H1 (cell line): Measurements from ENCODE around the gene ESRRB. TPM values are rescaled to one million over a fixed set of nuclear protein-coding genes. Genes with fewer than 3 reads are reported as not detected.

Experiments
- CTCF ChIA-PET: fragments of 300-600 bp; sonication (Branson Sonifier 250); formaldehyde crosslinking; loops from one replicate; lab custom pipeline; 2021; ENCODE audit not compliant: partially characterized antibody; lab: Charles Lee
- POLR2A ChIA-PET: fragments of 300-600 bp; sonication (Branson Sonifier 250); formaldehyde crosslinking; loops from one replicate; lab custom pipeline; 2021; ENCODE audit warnings: inconsistent platforms; ENCODE audit not compliant: partially characterized antibody; lab: Charles Lee
- DNase-seq, 2 experiments: peaks; one replicate each; pipeline versions ENCODE4 v3.0.0 to v3.0.0-alpha.2; 2010 to 2022; ENCODE audit warnings: low spot score in 2 of 2, low read depth in 1 of 2, mixed read lengths in 1 of 2
- FAIRE-seq: peaks from 2 replicates; lab custom pipeline; 2011; peaks lifted over from hg19 to GRCh38; lab: Jason Lieb, UNC
- H2AFZ ChIP-seq: 2 replicates; pipeline ENCODE4 v1.8.1; 2012; ENCODE audit warnings: low read length, inconsistent platforms
- H2AK5ac ChIP-seq: 2 replicates; pipeline ENCODE4 v1.6.1; 2013; ENCODE audit warnings: low read depth, low read length
- H2BK120ac ChIP-seq: replicated peaks from 2 replicates; pipeline ENCODE3; 2013; ENCODE audit warnings: low read depth, low read length, inconsistent platforms
- H2BK12ac ChIP-seq: 2 replicates; pipeline ENCODE4 v1.6.1; 2013; ENCODE audit warnings: low read depth, low read length
- H2BK15ac ChIP-seq: 2 replicates; pipeline ENCODE4 v1.6.1; 2013; ENCODE audit warnings: low read length
- H2BK20ac ChIP-seq: 2 replicates; pipeline ENCODE4 v1.6.1; 2013; ENCODE audit warnings: low read length
- H2BK5ac ChIP-seq: 2 replicates; pipeline ENCODE4 v1.6.1; 2013; ENCODE audit warnings: low read depth, low read length
- H3K14ac ChIP-seq: 2 replicates; pipeline ENCODE4 v1.6.1; 2013; ENCODE audit warnings: inconsistent platforms; ENCODE audit not compliant: insufficient read length
- H3K18ac ChIP-seq: 2 replicates; pipeline ENCODE4 v1.6.1; 2013; ENCODE audit warnings: low read length; ENCODE audit errors: extremely low read depth
- H3K23ac ChIP-seq: 2 replicates; pipeline ENCODE4 v1.6.1; 2013; ENCODE audit warnings: inconsistent platforms; ENCODE audit not compliant: insufficient read length
- H3K23me2 ChIP-seq: 2 replicates; pipeline ENCODE4 v1.6.1; 2013; ENCODE audit warnings: low read depth, low read length
- H3K27ac ChIP-seq: 2 replicates; pipeline ENCODE4 v1.6.1; 2011; ENCODE audit warnings: low read depth, low read length, inconsistent platforms
- H3K27me3 ChIP-seq, 4 experiments: replicated peaks in 1 of 4; 1 replicate in 1 of 4; 2 replicates in 3 of 4; pipeline versions ENCODE4 v1.6.1 to v1.8.1; 2011 to 2013; ENCODE audit warnings: low read length in 3 of 4, mild to moderate bottlenecking in 3 of 4, inconsistent platforms in 2 of 4, mixed read lengths in 2 of 4, moderate library complexity in 1 of 4; ENCODE audit not compliant: control insufficient read depth in 3 of 4, insufficient read depth in 3 of 4; ENCODE audit errors: extremely low read depth in 1 of 4
- H3K36me3 ChIP-seq, 4 experiments: 2 replicates each; pipeline versions ENCODE4 v1.6.1 to v1.8.1; 2011 to 2013; ENCODE audit warnings: mild to moderate bottlenecking in 4 of 4, low read length in 3 of 4, moderate library complexity in 2 of 4, control low read depth in 1 of 4, inconsistent platforms in 1 of 4; ENCODE audit not compliant: insufficient read depth in 4 of 4, control insufficient read depth in 2 of 4
- H3K4ac ChIP-seq: replicated peaks from 2 replicates; pipeline ENCODE3; 2013; ENCODE audit warnings: low read length, low read depth, mixed read lengths, inconsistent platforms; ENCODE audit not compliant: insufficient read length
- H3K4me1 ChIP-seq, 4 experiments: replicated peaks in 1 of 4; 1 replicate in 1 of 4; 2 replicates in 3 of 4; pipeline versions ENCODE4 v1.6.1 to v1.8.1; 2011 to 2013; ENCODE audit warnings: low read length in 3 of 4, inconsistent platforms in 2 of 4, mixed read lengths in 1 of 4; ENCODE audit not compliant: insufficient read depth in 4 of 4, control insufficient read depth in 3 of 4
- H3K4me2 ChIP-seq, 2 experiments: 2 replicates each; pipeline versions ENCODE4 v1.6.1 to v1.8.1; 2011 to 2013; ENCODE audit warnings: low read depth in 2 of 2, low read length in 2 of 2, control low read depth in 1 of 2, inconsistent platforms in 1 of 2, mild to moderate bottlenecking in 1 of 2; ENCODE audit not compliant: insufficient read depth in 1 of 2
- H3K4me3 ChIP-seq, 4 experiments: fragments of 200-600, 300-600 bp in 1 of 4; sonication (generic), shearing (Covaris generic), sonication (Bioruptor Twin) in 1 of 4; 2 replicates each; pipeline versions ENCODE4 v1.5.1 to v1.8.1; 2011 to 2016; ENCODE audit warnings: low read length in 4 of 4, low read depth in 3 of 4, control low read depth in 2 of 4, inconsistent platforms in 2 of 4, mild to moderate bottlenecking in 2 of 4, mixed read lengths in 1 of 4, moderate library complexity in 1 of 4; ENCODE audit not compliant: insufficient read depth in 2 of 4; ENCODE audit errors: extremely low read depth in 1 of 4
- H3K56ac ChIP-seq: replicated peaks from 2 replicates; pipeline ENCODE3; 2013; ENCODE audit warnings: low read depth, mild to moderate bottlenecking, mixed read lengths, low read length, inconsistent platforms; ENCODE audit not compliant: insufficient read length
- H3K79me1 ChIP-seq: 2 replicates; pipeline ENCODE4 v1.6.1; 2013; ENCODE audit warnings: low read depth, low read length, control low read depth
- H3K79me2 ChIP-seq, 2 experiments: 2 replicates each; pipeline versions ENCODE4 v1.6.1 to v1.8.1; 2012 to 2013; ENCODE audit warnings: low read length in 2 of 2, mild to moderate bottlenecking in 2 of 2, inconsistent platforms in 1 of 2; ENCODE audit not compliant: insufficient read depth in 2 of 2, control insufficient read depth in 1 of 2
- H3K9ac ChIP-seq, 4 experiments: replicated peaks in 1 of 4; 1 replicate in 1 of 4; 2 replicates in 3 of 4; pipeline versions ENCODE4 v1.6.1 to v1.8.1; 2011 to 2013; ENCODE audit warnings: low read depth in 3 of 4, low read length in 3 of 4, control low read depth in 2 of 4, mild to moderate bottlenecking in 2 of 4, moderate library complexity in 2 of 4, inconsistent platforms in 1 of 4; ENCODE audit errors: extremely low read depth in 1 of 4
- H3K9me3 ChIP-seq, 2 experiments: 2 replicates each; pipeline versions ENCODE4 v1.6.1 to v1.8.1; 2012 to 2013; ENCODE audit warnings: mild to moderate bottlenecking in 2 of 2, moderate library complexity in 2 of 2, control low read depth in 1 of 2, inconsistent platforms in 1 of 2, low read depth in 1 of 2, low read length in 1 of 2, mixed read lengths in 1 of 2; ENCODE audit not compliant: insufficient read depth in 2 of 2
- H4K20me1 ChIP-seq, 2 experiments: replicated peaks in 1 of 2; 2 replicates each; pipeline versions ENCODE3 to v1.8.1; 2011 to 2013; ENCODE audit warnings: inconsistent platforms in 2 of 2, low read length in 2 of 2, mild to moderate bottlenecking in 1 of 2; ENCODE audit not compliant: insufficient read depth in 2 of 2, control insufficient read depth in 1 of 2
- H4K5ac ChIP-seq: 2 replicates; pipeline ENCODE4 v1.6.1; 2013; ENCODE audit warnings: low read length, low read depth, mixed read lengths, inconsistent platforms; ENCODE audit not compliant: insufficient read length
- H4K8ac ChIP-seq: 2 replicates; pipeline ENCODE4 v1.8.0; 2013; ENCODE audit warnings: mild to moderate bottlenecking, moderate library complexity, low read length, inconsistent platforms; ENCODE audit not compliant: insufficient read depth; ENCODE audit errors: extremely low read depth
- H4K91ac ChIP-seq: replicated peaks from 2 replicates; pipeline ENCODE3; 2013; ENCODE audit warnings: low read length, mixed read lengths, inconsistent platforms; ENCODE audit not compliant: insufficient read length
- CBX5 ChIP-seq: fragments of 300-800, 300-1000 bp; sonication (generic); IDR thresholded peaks from 2 replicates; pipeline ENCODE4 v1.7.1; 2016; ENCODE audit warnings: antibody characterized with exemption, low read length, low read depth
- CEBPB ChIP-seq: IDR thresholded peaks from 2 replicates; pipeline ENCODE4 v1.6.1; 2012; ENCODE audit warnings: low read depth, low read length
- CTBP2 ChIP-seq: IDR thresholded peaks from 2 replicates; pipeline ENCODE4 v1.7.0; 2011; ENCODE audit warnings: borderline replicate concordance, mild to moderate bottlenecking, moderate library complexity, mixed read lengths, low read length; ENCODE audit not compliant: insufficient read depth, insufficient read length
- KDM5A ChIP-seq: fragments of 200-600 bp; IDR thresholded peaks from 2 replicates; pipeline ENCODE4 v1.7.1; 2012; ENCODE audit warnings: mild to moderate bottlenecking, low read length, inconsistent platforms, mixed read lengths
- RAD21 ChIP-seq, 2 experiments: IDR thresholded peaks in 1 of 2; conservative IDR thresholded peaks in 1 of 2; 2 replicates each; pipeline ENCODE4 v1.6.1; 2011; ENCODE audit warnings: low read depth in 2 of 2, low read length in 2 of 2, improper control_type of control experiment in 1 of 2, inconsistent platforms in 1 of 2, mild to moderate bottlenecking in 1 of 2, moderate library complexity in 1 of 2
- SIRT6 ChIP-seq: IDR thresholded peaks from one replicate; pipeline ENCODE4 v1.7.1; 2012; ENCODE audit warnings: low read length, inconsistent platforms
- ZNF274 ChIP-seq: IDR thresholded peaks from 2 replicates; pipeline ENCODE4 v1.7.0; 2012; ENCODE audit warnings: low read length, borderline replicate concordance; ENCODE audit errors: extremely low read depth
- WGBS, 2 experiments: shearing (Covaris generic) in 1 of 2; methylation state at CpG; one replicate each; pipeline versions ENCODE4 v1.1.6 to v1.1.7; 2013 to 2015; ENCODE audit warnings: low lambda C conversion rate in 2 of 2, mixed read lengths in 2 of 2, inconsistent platforms in 1 of 2, low coverage in 1 of 2, missing lambda C conversion rate in 1 of 2; ENCODE audit not compliant: insufficient replicate concordance in 2 of 2, insufficient coverage in 1 of 2, insufficient read length in 1 of 2; ENCODE audit errors: extremely low coverage in 1 of 2, missing lambda C conversion rate in 1 of 2; 5-methylcytosine and 5-hydroxymethylcytosine counted together
- polyA plus RNA-seq, 7 experiments: library from polyadenylated mRNA; depleted of rRNA in 3 of 7; stranded (reverse) in 5 of 7; unstranded in 2 of 7; fragments of >200 nt in 5 of 7; fragments of 200-250 nt in 2 of 7; gene quantifications; 1 replicate in 5 of 7; 2 replicates in 1 of 7; 4 replicates in 1 of 7; pipeline versions ENCODE4 v1.2.1 to v1.2.3, GENCODE V29; 2011 to 2013; ENCODE audit warnings: missing spikeins in 2 of 7, mixed read lengths in 2 of 7
- total RNA-seq: library from RNA; stranded (reverse); fragmentation: NEBNext Ultra II Directional; extraction: Animal tissue kit (Norgen Biotek cat#: 25700); gene quantifications from 2 replicates; pipeline ENCODE4 v1.2.1, GENCODE V29; 2021
- TF ChIP-seq, protein P1 (sequence below): IDR thresholded peaks from 2 replicates; pipeline ENCODE4 v1.6.1; 2011; ENCODE audit warnings: low read length, improper control_type of control experiment
- TF ChIP-seq, protein P2 (sequence below): IDR thresholded peaks from 2 replicates; pipeline ENCODE4 v1.6.1; 2012; ENCODE audit warnings: inconsistent platforms

Gene ESRRB
- total and polyA plus RNA-seq, 2 of the 8 experiments (the other 6 are each of a cell fraction or from before 2014, with no cell fraction given) = 0.29 to 0.45 TPM

DNA sequence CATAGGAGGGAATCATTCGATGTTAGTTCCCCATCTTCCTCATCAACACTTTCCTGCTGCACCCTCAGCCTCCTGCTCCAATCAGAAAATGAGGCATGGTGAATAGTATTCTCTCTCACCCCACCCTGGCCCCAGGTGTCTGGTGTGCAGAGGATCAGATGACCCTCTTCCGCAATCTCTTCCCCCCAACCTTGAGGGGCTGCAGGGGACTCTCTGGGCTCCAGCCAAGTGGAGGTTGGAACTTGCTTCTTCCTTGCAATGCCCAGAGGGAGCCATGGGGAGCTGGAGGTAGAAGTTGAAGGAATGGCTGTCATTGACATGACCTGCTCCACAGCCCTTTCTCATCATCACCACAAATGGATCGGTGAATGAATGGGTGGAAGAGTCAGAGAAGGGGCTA is 20.2 kb upstream of the ESRRB start:
- H2AFZ ChIP-seq = no peak overlapping the region
- no peak overlapping the region for H3K23ac ChIP-seq
- H3K4me2 ChIP-seq = no peak overlapping the region
- no peak overlapping the region for H2BK5ac ChIP-seq
- no peaks in the 10 kb centered on the region for H3K79me2 ChIP-seq
- H4K5ac ChIP-seq = no peak overlapping the region
- peaks cover 0 to 2% (median 0%) of the 10 kb centered on the region in 4 experiments; a peak in 1 of 7 replicates for H3K4me1 ChIP-seq
- no peak overlapping the region for H3K9ac ChIP-seq
- no peak overlapping the region for H2AK5ac ChIP-seq
- H3K79me1 ChIP-seq = no peaks in the 10 kb centered on the region
- no peak overlapping the region for H2BK12ac ChIP-seq
- H3K9me3 ChIP-seq = no peaks in the 10 kb centered on the region
- H3K27me3 ChIP-seq = peaks cover 2 to 7% (median 5%) of the 10 kb centered on the region in 4 experiments; a peak in 5 of 7 replicates
- H4K20me1 ChIP-seq = no peaks in the 10 kb centered on the region
- no peak overlapping the region for H3K27ac ChIP-seq
- FAIRE-seq (no peak), DNase-seq (no peak)
- H4K8ac ChIP-seq = no peak overlapping the region
- ChIA-PET POLR2A (no interaction called here), CTCF (interaction anchor here (0.8 to 2.1 kb wide), 4 partner anchors 17 to 309 kb away, joined by 3 to 7 read pairs (median 3); no protein-coding TSS in a partner anchor)
- no peaks in the 10 kb centered on the region; the same call in 1 of the 2 replicates for H3K23me2 ChIP-seq
- H3K18ac ChIP-seq = no peak overlapping the region
- H2BK15ac ChIP-seq = no peak overlapping the region
- no peak overlapping the region for H3K56ac ChIP-seq
- TF ChIP-seq CBX5 (no peak), CEBPB (no peak), KDM5A (no peak), RAD21 (IDR thresholded peaks at IDR 0.05 in 1 of 2, conservative IDR thresholded peaks at IDR 0.05 in 1 of 2; ENCODE audit: low read depth in 2 of 2, low read length in 2 of 2) (no peak), CTBP2 (no peak), ZNF274 (no peak), SIRT6 (no peak)
- TF ChIP-seq, protein P1, sequence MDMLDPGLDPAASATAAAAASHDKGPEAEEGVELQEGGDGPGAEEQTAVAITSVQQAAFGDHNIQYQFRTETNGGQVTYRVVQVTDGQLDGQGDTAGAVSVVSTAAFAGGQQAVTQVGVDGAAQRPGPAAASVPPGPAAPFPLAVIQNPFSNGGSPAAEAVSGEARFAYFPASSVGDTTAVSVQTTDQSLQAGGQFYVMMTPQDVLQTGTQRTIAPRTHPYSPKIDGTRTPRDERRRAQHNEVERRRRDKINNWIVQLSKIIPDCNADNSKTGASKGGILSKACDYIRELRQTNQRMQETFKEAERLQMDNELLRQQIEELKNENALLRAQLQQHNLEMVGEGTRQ = no peak
- TF ChIP-seq, protein P2, sequence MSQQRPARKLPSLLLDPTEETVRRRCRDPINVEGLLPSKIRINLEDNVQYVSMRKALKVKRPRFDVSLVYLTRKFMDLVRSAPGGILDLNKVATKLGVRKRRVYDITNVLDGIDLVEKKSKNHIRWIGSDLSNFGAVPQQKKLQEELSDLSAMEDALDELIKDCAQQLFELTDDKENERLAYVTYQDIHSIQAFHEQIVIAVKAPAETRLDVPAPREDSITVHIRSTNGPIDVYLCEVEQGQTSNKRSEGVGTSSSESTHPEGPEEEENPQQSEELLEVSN = no peak
- no peak overlapping the region for H3K14ac ChIP-seq
- no peak overlapping the region for H2BK20ac ChIP-seq
- H3K36me3 ChIP-seq = no peaks in the 10 kb centered on the region
- H3K4ac ChIP-seq = no peak overlapping the region
- no peak overlapping the region for H4K91ac ChIP-seq
- H3K4me3 ChIP-seq = no peak overlapping the region
- no peak overlapping the region for H2BK120ac ChIP-seq
- 87% methylated on average over 3 of the region's 3 CpGs; no CpG with 5 or more reads in 1 of the 2 experiments for WGBS, 2 experiments
